B cell (primary cell): Measurements from ENCODE around the gene CTNND1.
"Not testable (repeated sequence)": the region's sequence is repeated elsewhere in the genome, so short reads cannot be mapped to it uniquely, and the experiment has no call there.

ENCODE experiments used
- EZH2 ChIP-seq: IDR thresholded peaks from 2 replicates; pipeline ENCODE4 v1.6.1; 2012; ENCODE audit warnings: borderline replicate concordance, low read depth, mild to moderate bottlenecking, moderate library complexity, low read length; ENCODE audit not compliant: insufficient read depth, poor library complexity, severe bottlenecking
- TF ChIP-seq, protein P1 (sequence below): fragments of 200-600 bp; IDR thresholded peaks from one replicate; pipeline ENCODE4 v1.8.0; 2022; ENCODE audit warnings: antibody characterized with exemption, mild to moderate bottlenecking

DNA sequence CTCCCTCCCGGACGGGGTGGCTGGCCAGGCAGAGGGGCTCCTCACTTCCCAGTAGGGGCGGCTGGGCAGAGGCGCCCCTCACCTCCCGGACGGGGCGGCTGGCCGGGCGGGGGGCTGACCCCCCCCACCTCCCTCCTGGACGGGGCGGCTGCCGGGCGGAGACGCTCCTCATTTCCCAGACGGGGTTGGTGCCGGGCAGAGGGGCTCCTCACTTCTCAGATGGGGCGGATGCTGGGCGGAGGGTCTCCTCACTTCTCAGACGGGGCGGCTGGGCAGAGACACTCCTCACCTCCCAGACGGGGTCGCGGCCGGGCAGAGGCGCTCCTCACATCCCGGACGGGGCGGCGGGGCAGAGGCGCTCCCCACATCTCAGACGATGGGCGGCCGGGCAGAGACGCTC is 44.9 kb upstream of the CTNND1 start:
- TF ChIP-seq, protein P1, sequence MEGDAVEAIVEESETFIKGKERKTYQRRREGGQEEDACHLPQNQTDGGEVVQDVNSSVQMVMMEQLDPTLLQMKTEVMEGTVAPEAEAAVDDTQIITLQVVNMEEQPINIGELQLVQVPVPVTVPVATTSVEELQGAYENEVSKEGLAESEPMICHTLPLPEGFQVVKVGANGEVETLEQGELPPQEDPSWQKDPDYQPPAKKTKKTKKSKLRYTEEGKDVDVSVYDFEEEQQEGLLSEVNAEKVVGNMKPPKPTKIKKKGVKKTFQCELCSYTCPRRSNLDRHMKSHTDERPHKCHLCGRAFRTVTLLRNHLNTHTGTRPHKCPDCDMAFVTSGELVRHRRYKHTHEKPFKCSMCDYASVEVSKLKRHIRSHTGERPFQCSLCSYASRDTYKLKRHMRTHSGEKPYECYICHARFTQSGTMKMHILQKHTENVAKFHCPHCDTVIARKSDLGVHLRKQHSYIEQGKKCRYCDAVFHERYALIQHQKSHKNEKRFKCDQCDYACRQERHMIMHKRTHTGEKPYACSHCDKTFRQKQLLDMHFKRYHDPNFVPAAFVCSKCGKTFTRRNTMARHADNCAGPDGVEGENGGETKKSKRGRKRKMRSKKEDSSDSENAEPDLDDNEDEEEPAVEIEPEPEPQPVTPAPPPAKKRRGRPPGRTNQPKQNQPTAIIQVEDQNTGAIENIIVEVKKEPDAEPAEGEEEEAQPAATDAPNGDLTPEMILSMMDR = not testable (repeated sequence)
- not testable (repeated sequence) for TF ChIP-seq EZH2
